ENCODE data around the gene ACTL6A. TPM values are rescaled to one million over a fixed set of nuclear protein-coding genes. Genes with fewer than 3 reads are reported as not detected.

ACTL6A gene
- total RNA-seq, 1 experiment from 2014 or later: 74.5 TPM

DNA sequence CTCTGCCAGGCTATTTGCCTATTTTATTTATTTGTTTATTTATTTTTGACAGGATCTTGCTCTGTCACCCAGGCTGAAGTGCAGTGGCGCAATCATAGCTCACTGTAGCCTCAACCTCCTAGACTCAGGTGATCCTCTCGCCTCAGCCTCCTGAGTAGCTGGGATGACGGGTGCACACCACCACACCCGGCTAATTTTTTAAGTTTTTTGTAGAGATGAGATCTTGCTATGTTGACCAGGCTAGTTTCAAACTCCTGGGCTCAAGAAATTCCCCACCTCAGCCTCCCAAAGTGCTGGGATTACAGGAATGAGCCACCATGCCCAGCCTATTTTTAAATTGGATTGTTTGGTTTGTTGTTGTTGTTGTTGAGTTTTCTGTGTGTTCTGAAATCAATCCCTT lies 47.3 kb downstream of the ACTL6A start:
- H3K27ac Mint-ChIP-seq: no peak overlapping the region

More for the DNA sequence above, 47.3 kb downstream of the ACTL6A start:
- no peak overlapping the region for H2BK120ac ChIP-seq (ENCODE audit: low read depth, low read length, poor library complexity, severe bottlenecking)
- no peak for DNase-seq
- no peak overlapping the region for H3K23ac ChIP-seq (ENCODE audit: insufficient read length, low read depth, low read length)
- no peaks in the 10 kb centered on the region for H3K27me3 ChIP-seq (ENCODE audit: insufficient read depth, low read length)
- no peak overlapping the region for H3K4me2 ChIP-seq (ENCODE audit: insufficient read depth, insufficient read length, low read length)
- H3K4ac ChIP-seq (ENCODE audit: low read depth, low read length): no peak overlapping the region
- Mint-ChIP-seq H3K9me3 (no peaks in the 10 kb centered on the region; a peak in 1 of 5 replicates), H3K27me3 (ENCODE audit: low read depth) (no peaks in the 10 kb centered on the region), H3K4me3 (no peak overlapping the region), H3K36me3 (ENCODE audit: insufficient read depth in 1 of 3, low read depth in 3 of 3) (peaks cover 0 to 10% (median 9%) of the 10 kb centered on the region in 3 experiments; a peak in 6 of 7 replicates), H3K4me1 (peaks cover 3 to 5% of the 10 kb centered on the region in 2 experiments; a peak in 3 of 4 replicates)
- H2BK12ac ChIP-seq (ENCODE audit: insufficient read length, low read depth, low read length): no peak overlapping the region
- H2AK5ac ChIP-seq (ENCODE audit: insufficient read length, low read length): no peak overlapping the region
- H2BK5ac ChIP-seq (ENCODE audit: insufficient read length, low read length): no peak overlapping the region
- H3K56ac ChIP-seq (ENCODE audit: insufficient read length, low read depth, low read length): no peak overlapping the region
- H2BK20ac ChIP-seq (ENCODE audit: low read depth, low read length, poor library complexity, severe bottlenecking): no peak overlapping the region
- no peaks in the 10 kb centered on the region for H4K20me1 ChIP-seq (ENCODE audit: control insufficient read depth, insufficient read depth, insufficient read length)
- no peak overlapping the region for H3K14ac ChIP-seq (ENCODE audit: insufficient read depth, low read length)
- H4K8ac ChIP-seq (replicated peaks; ENCODE audit: insufficient read length, low read depth, low read length): no peak overlapping the region
- no peak overlapping the region for H2AFZ ChIP-seq (ENCODE audit: low read length)
- H3K9me3 ChIP-seq (ENCODE audit: control insufficient read depth, low read depth, low read length): no peaks in the 10 kb centered on the region
- WGBS (ENCODE audit: extremely low coverage, insufficient read length, low lambda C conversion rate): no CpG with 5 or more reads among the region's 4 CpGs
- no peaks in the 10 kb centered on the region; the same call in 1 of the 2 replicates for H3K79me2 ChIP-seq (ENCODE audit: insufficient read depth, low read length)
- H3K27ac ChIP-seq (ENCODE audit: insufficient read length, low read depth, low read length): no peak overlapping the region
- H3K23me2 ChIP-seq (ENCODE audit: insufficient read length, low read depth, low read length, poor library complexity, severe bottlenecking): peaks cover 3% of the 10 kb centered on the region
- no peaks in the 10 kb centered on the region for H3K4me1 ChIP-seq (ENCODE audit: insufficient read depth, low read length)
- H3K9ac ChIP-seq (ENCODE audit: extremely low read depth, insufficient read length, low read length): no peak overlapping the region
- H4K5ac ChIP-seq (ENCODE audit: insufficient read length, low read depth, low read length): no peak overlapping the region
- H3K18ac ChIP-seq (ENCODE audit: insufficient read length, low read depth, low read length): no peak overlapping the region
- no peak overlapping the region for H4K91ac ChIP-seq (ENCODE audit: insufficient read length, low read depth, low read length)
- no peak overlapping the region for H2BK15ac ChIP-seq (ENCODE audit: low read depth, low read length)
- H3K79me1 ChIP-seq (ENCODE audit: insufficient read depth, low read depth, low read length, poor library complexity, severe bottlenecking): peaks cover 3% of the 10 kb centered on the region
- TF ChIP-seq CTCF (conservative IDR thresholded peaks at IDR 0.05): no peak
- no peak overlapping the region for H3T11ph ChIP-seq (ENCODE audit: low read length)
